HEK293T (cell line): ENCODE measurements around the gene HSD11B1L.

Source experiments
- ARNT ChIP-seq: fragments of 450-650 bp; IDR thresholded peaks from 2 replicates; pipeline ENCODE4 v1.6.1; 2017; ENCODE audit warnings: mild to moderate bottlenecking
- BHLHE40 ChIP-seq: fragments of 450-650 bp; IDR thresholded peaks from 2 replicates; pipeline ENCODE4 v1.6.1; 2016; ENCODE audit warnings: mild to moderate bottlenecking, moderate library complexity, borderline replicate concordance
- CTBP1 ChIP-seq: fragments of 450-650 bp; IDR thresholded peaks from 2 replicates; pipeline ENCODE4 v1.6.1; 2016; ENCODE audit warnings: borderline replicate concordance
- FOXA1 ChIP-seq: fragments of 450-650 bp; IDR thresholded peaks from 2 replicates; pipeline ENCODE4 v1.6.1; 2016; ENCODE audit warnings: mild to moderate bottlenecking
- FOXK2 ChIP-seq: fragments of 450-650 bp; IDR thresholded peaks from 2 replicates; pipeline ENCODE4 v1.6.1; 2016; ENCODE audit warnings: mild to moderate bottlenecking
- FOXM1 ChIP-seq: fragments of 450-650 bp; IDR thresholded peaks from 2 replicates; pipeline ENCODE4 v1.6.1; 2017; ENCODE audit warnings: mild to moderate bottlenecking, borderline replicate concordance
- HDGF ChIP-seq: fragments of 450-650 bp; IDR thresholded peaks from 2 replicates; pipeline ENCODE4 v1.6.1; 2017; ENCODE audit warnings: antibody characterized with exemption, borderline replicate concordance
- LEF1 ChIP-seq: fragments of 450-650 bp; IDR thresholded peaks from 2 replicates; pipeline ENCODE4 v1.6.1; 2017; ENCODE audit warnings: mild to moderate bottlenecking, borderline replicate concordance
- SP1 ChIP-seq: fragments of 450-650 bp; IDR thresholded peaks from 2 replicates; pipeline ENCODE4 v1.6.1; 2017
- SUZ12 ChIP-seq: fragments of 450-650 bp; IDR thresholded peaks from 2 replicates; pipeline ENCODE4 v1.6.1; 2016; ENCODE audit warnings: mild to moderate bottlenecking
- ZNF384 ChIP-seq: fragments of 450-650 bp; IDR thresholded peaks from 2 replicates; pipeline ENCODE4 v1.6.1; 2016
- TF ChIP-seq, protein P1 (sequence below): fragments of 450-650 bp; IDR thresholded peaks from 2 replicates; pipeline ENCODE4 v1.6.1; 2016

DNA sequence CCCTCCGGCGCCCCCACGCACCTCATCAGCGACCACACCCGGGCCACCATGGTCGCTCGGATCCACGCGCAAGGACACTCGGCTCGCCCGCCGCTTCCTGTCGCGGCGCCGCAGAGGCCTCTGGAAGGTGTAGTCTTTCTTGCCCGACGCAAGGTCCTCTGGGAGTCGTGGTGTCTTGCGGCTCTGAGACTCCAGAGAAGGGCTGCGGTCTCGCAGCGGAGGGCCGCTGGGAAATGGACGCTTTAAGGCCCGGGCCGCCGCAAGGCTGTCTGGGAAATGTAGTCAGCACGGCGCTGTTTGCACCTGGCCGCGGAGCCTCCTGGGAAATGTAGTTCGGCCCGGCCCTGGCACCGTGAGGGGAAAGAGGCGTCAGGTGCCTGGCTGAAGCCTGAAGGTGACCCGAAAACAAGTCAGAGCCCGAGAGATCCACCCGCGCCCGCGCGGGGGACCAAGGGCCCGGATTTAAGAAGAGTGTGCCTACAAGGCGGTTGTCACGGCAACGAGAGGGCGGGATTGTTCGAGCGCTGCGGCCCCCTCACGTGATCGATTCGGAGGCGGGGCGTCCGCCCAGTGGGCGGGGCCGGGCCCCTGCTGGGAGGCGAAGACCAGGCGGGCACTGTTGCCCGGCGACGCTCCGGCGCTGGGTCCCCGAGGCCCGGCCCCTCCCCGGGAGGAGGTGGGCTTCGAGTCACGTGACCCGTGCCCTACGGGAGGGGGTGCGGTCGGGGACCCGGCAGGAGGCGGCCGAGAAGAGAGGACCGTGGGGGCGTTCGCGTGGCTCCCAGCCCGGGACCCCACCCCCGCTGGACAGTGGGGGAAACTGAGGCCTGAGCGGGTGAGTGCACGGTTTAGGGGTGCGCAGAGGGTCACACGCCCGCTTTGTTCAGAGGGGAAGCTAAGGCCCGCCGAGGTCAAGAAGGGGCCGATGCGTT lies at the start of gene HSD11B1L, which contains the start of gene MICOS13:
- TF ChIP-seq ARNT: no peak
- TF ChIP-seq ZNF384: no peak
- TF ChIP-seq CTBP1: no peak
- TF ChIP-seq SUZ12: no peak
- TF ChIP-seq FOXA1: no peak
- no peak; the same call in 1 of the 2 replicates for TF ChIP-seq SP1
- no peak for TF ChIP-seq FOXM1
- TF ChIP-seq, protein P1, sequence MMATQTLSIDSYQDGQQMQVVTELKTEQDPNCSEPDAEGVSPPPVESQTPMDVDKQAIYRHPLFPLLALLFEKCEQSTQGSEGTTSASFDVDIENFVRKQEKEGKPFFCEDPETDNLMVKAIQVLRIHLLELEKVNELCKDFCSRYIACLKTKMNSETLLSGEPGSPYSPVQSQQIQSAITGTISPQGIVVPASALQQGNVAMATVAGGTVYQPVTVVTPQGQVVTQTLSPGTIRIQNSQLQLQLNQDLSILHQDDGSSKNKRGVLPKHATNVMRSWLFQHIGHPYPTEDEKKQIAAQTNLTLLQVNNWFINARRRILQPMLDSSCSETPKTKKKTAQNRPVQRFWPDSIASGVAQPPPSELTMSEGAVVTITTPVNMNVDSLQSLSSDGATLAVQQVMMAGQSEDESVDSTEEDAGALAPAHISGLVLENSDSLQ: no peak
- TF ChIP-seq HDGF: no peak
- TF ChIP-seq BHLHE40: no peak
- TF ChIP-seq FOXK2: no peak
- 0 out of 2 replicates have a peak, but pooled peaks have one; percentile 21 for TF ChIP-seq LEF1
